Testis (tissue), 3 donors: ENCODE data around the gene TBC1D30. TPM values are rescaled to one million over a fixed set of nuclear protein-coding genes. Genes with fewer than 3 reads are reported as not detected.
A peak's percentile ranks its signal among the peaks of the same experiment; 100 is the strongest.

ENCODE experiments used
- DNase-seq: peaks from one replicate; pipeline ENCODE4 v3.0.0-alpha.2; 2019
- H3K27ac ChIP-seq, 2 donors: fragments of 200-600 bp; sonication (generic); one replicate each; pipeline ENCODE4 v1.5.1; 2019
- H3K27me3 ChIP-seq: fragments of 200-600 bp; sonication (generic); one replicate; pipeline ENCODE4 v1.5.1; 2019
- H3K36me3 ChIP-seq: fragments of 200-600 bp; sonication (generic); one replicate; pipeline ENCODE4 v1.5.1; 2017; ENCODE audit warnings: low read depth; ENCODE audit errors: missing control alignments
- H3K4me1 ChIP-seq: fragments of 200-600 bp; sonication (generic); one replicate; pipeline ENCODE4 v1.5.1; 2019
- H3K4me3 ChIP-seq, 2 donors: fragments of 200-600 bp; sonication (generic); one replicate each; pipeline ENCODE4 v1.5.1; 2017 to 2019
- H3K9me3 ChIP-seq: fragments of 200-600 bp; sonication (generic); one replicate; pipeline ENCODE4 v1.5.1; 2017
- POLR2A ChIP-seq: fragments of 450-650 bp; IDR thresholded peaks from one replicate; pipeline ENCODE4 v1.6.1; 2017; ENCODE audit warnings: antibody characterized with exemption, mild to moderate bottlenecking, moderate library complexity
- WGBS, 2 donors: methylation state at CpG; one replicate each; pipeline ENCODE4 v1.1.5; 2018; 5-methylcytosine and 5-hydroxymethylcytosine counted together
- intact Hi-C: fragments of 100-400 bp; cut with DNase I; formaldehyde crosslinking; loops from one replicate; pipeline ENCODE4 v1.15.1; 2023; ENCODE audit warnings: low total_unique reads
- polyA plus RNA-seq: library from polyadenylated mRNA; stranded (reverse); fragments of 350-450 nt; fragmentation: Illumina TruSeq; extraction: RNeasy Lipid Tissue Mini Kit (QIAGEN cat#74804); gene quantifications from one replicate; pipeline ENCODE4 v1.2.3, GENCODE V29; 2014; ENCODE audit warnings: low read depth, low replicate concordance; ENCODE audit not compliant: insufficient read depth
- total RNA-seq, 2 donors: library from RNA; depleted of rRNA; stranded (reverse); fragments of >200 nt; gene quantifications; one replicate each; pipeline ENCODE4 v1.2.3, GENCODE V29; 2016
- TF ChIP-seq, protein P1 (sequence below), 3 experiments: fragments of 450-650 bp in 2 of 3; fragments of 200-600 bp in 1 of 3; sonication (generic) in 1 of 3; IDR thresholded peaks; one replicate each; pipeline ENCODE4 v1.5.1; 2016 to 2019; ENCODE audit warnings: antibody characterized with exemption in 3 of 3, mild to moderate bottlenecking in 2 of 3, moderate library complexity in 1 of 3

TBC1D30 gene
- total and polyA plus RNA-seq, 3 donors from 2014 or later = 7.0 to 8.7 (median 8.3) TPM

DNA sequence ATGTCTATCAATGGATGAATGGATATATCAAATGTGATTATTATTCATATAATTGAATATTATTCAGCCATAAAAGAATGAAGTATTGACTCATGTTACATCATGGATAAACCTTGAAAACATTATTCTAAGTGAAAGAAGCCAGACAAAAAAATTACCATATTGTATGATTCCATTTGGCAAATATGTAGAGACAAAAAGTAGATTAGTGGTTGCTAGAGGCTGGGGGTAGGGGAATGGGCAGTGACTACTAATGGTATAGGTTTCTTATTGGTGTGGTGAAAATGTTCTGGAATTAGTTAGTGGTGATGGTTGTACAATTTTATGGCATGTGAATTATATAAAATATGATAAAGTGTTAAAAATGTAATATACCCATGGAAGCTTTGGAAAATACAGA lies 33.4 kb upstream of the TBC1D30 start:
- intact Hi-C loops = no loop called here
- TF ChIP-seq POLR2A = no peak
- TF ChIP-seq, protein P1, sequence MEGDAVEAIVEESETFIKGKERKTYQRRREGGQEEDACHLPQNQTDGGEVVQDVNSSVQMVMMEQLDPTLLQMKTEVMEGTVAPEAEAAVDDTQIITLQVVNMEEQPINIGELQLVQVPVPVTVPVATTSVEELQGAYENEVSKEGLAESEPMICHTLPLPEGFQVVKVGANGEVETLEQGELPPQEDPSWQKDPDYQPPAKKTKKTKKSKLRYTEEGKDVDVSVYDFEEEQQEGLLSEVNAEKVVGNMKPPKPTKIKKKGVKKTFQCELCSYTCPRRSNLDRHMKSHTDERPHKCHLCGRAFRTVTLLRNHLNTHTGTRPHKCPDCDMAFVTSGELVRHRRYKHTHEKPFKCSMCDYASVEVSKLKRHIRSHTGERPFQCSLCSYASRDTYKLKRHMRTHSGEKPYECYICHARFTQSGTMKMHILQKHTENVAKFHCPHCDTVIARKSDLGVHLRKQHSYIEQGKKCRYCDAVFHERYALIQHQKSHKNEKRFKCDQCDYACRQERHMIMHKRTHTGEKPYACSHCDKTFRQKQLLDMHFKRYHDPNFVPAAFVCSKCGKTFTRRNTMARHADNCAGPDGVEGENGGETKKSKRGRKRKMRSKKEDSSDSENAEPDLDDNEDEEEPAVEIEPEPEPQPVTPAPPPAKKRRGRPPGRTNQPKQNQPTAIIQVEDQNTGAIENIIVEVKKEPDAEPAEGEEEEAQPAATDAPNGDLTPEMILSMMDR (IDR thresholded peaks at IDR 0.05) = no peak
- Histone ChIP-seq H3K27ac (no peak overlapping the region), H3K9me3 (no peaks in the 10 kb centered on the region), H3K4me1 (no peaks in the 10 kb centered on the region), H3K27me3 (no peaks in the 10 kb centered on the region), H3K36me3 (no peaks in the 10 kb centered on the region), H3K4me3 (no peak overlapping the region)
- no peak for DNase-seq

DNA sequence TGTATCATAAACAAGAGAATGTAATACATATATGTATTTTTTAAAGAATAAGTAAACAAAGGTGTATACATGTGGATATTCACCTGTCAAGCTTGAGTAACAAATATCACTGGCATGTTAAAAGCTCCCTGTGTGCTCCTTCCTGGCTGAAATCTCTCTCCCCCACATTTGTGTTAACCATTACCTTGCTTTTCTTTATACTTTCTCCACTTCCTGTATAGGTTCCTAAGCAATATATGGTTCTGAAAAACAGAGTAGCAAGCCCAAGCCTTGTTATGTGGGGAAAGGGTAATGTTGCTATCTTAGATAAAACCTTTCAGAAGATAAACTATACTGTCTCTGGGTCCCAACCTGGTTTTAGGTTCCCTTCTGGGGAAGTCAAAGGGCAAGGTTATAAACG lies 32.3 kb upstream of the TBC1D30 start:
- intact Hi-C loops = no loop called here
- H3K36me3 ChIP-seq = no peaks in the 10 kb centered on the region
- TF ChIP-seq, protein P1 (IDR thresholded peaks at IDR 0.05) = no peak
- TF ChIP-seq POLR2A = no peak
- no peaks in the 10 kb centered on the region for H3K4me1 ChIP-seq
- no peaks in the 10 kb centered on the region for H3K27me3 ChIP-seq
- H3K4me3 ChIP-seq = no peak overlapping the region
- H3K9me3 ChIP-seq = no peaks in the 10 kb centered on the region
- no peak overlapping the region for H3K27ac ChIP-seq
- DNase-seq = no peak
- WGBS, 2 donors = 88 to 92% methylated on average over 1 of the region's 1 CpG

DNA sequence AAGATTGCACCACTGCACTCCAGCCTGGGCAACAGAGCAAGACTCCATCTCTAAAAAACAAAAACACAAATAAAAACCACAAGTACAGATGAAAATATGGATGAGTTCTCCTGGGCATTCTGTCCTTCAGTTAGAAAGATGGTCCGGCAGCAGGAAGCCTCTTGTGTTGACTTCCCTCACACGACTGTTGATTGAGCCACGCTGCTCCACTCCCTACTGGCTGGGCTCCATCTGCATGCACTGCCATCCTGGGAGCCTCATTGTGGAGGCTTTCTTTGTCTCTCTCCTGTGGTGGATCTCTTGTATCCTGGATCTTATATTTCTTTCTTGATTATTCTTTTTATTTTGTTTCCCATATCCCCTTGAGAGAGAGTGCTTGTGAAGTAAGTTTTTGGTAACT lies 30.8 kb upstream of the TBC1D30 start:
- H3K27me3 ChIP-seq = no peaks in the 10 kb centered on the region
- H3K36me3 ChIP-seq = no peaks in the 10 kb centered on the region
- no peak for DNase-seq
- TF ChIP-seq, protein P1 (IDR thresholded peaks at IDR 0.05) = no peak
- no peak for TF ChIP-seq POLR2A
- H3K27ac ChIP-seq = no peak overlapping the region
- H3K4me3 ChIP-seq = no peak overlapping the region
- no peaks in the 10 kb centered on the region for H3K4me1 ChIP-seq
- no peaks in the 10 kb centered on the region for H3K9me3 ChIP-seq
- WGBS, 2 donors = 76 to 86% methylated on average over 3 of the region's 3 CpGs
- intact Hi-C loops = no loop called here

DNA sequence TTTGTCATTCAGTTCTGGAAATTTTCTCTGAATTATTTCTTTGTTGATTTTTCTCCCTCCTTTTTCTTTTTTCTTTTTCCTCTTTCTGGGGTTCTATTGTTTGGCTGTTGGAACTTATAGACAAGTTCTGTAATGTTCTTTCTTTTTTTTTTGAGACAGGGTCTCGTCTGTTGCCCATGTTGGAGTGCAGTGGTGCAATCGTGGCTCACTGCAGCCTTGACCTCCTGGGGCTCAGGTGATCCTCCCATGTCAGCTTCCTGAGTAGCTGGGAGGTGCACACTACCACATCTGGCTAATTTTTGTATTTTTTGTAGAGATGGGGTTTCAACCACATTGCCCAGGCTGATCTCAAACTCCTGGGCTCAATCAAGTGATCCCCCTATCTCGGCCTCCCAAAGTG lies 30.1 kb upstream of the TBC1D30 start:
- H3K4me1 ChIP-seq = no peaks in the 10 kb centered on the region
- no peaks in the 10 kb centered on the region for H3K27me3 ChIP-seq
- WGBS, 2 donors = 66 to 71% methylated on average over 3 of the region's 3 CpGs
- no peak for TF ChIP-seq POLR2A
- TF ChIP-seq, protein P1 (IDR thresholded peaks at IDR 0.05) = no peak
- intact Hi-C loops = no loop called here
- H3K36me3 ChIP-seq = no peaks in the 10 kb centered on the region
- DNase-seq = no peak
- H3K27ac ChIP-seq = no peak overlapping the region
- H3K9me3 ChIP-seq = no peaks in the 10 kb centered on the region
- no peak overlapping the region for H3K4me3 ChIP-seq

DNA sequence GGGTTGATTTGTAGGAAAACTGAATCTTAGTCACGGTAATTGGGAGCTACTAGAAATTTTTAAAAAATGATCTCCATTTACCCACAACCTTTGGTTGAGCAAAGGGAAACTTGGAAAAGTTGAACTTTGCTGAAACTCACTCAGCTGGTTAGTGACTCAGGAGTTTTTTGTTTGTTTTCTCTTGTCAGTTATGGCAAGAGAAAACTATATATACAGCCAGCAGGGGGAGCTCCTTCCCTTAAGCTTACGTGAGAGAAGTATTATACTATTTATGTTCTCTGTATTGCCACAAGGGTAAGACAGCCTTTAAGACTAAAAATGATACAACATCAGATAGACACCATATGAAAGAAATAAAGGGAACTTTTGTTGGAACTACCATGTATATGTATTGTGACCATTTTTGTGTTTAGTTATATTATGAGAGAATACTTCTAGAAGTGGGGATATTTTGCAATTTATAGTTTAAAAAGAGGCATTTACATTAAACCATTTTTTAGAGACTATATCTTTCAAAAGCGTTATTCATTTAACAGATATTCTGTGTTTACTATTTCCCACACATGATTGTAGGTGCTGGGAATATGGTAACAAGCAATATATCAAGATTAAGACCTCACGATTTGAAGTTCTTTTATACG lies 28.1 kb upstream of the TBC1D30 start:
- intact Hi-C loops = no loop called here

More for the DNA sequence above, 28.1 kb upstream of the TBC1D30 start:
- no peaks in the 10 kb centered on the region for H3K36me3 ChIP-seq
- no peak overlapping the region for H3K27ac ChIP-seq
- H3K27me3 ChIP-seq = no peaks in the 10 kb centered on the region
- H3K4me3 ChIP-seq = no peak overlapping the region
- TF ChIP-seq POLR2A = no peak
- TF ChIP-seq, protein P1 (IDR thresholded peaks at IDR 0.05) = peak in 2 of 3 experiments; percentile 31 to 77
- peak; percentile 74 for DNase-seq
- no peaks in the 10 kb centered on the region for H3K4me1 ChIP-seq
- no peaks in the 10 kb centered on the region for H3K9me3 ChIP-seq
- WGBS, 2 donors = 59 to 63% methylated on average over 5 of the region's 5 CpGs
